A673 (cell line): ENCODE results near the gene FHL1.
"Not testable (repeated sequence)": the region's sequence is repeated elsewhere in the genome, so short reads cannot be mapped to it uniquely, and the experiment has no call there.

Experiments used
- EZH2 ChIP-seq: fragments of 200-600 bp; sonication (generic); IDR thresholded peaks from 2 replicates; pipeline ENCODE4 v1.6.1; 2017; ENCODE audit warnings: borderline replicate concordance, low read depth, mild to moderate bottlenecking, mixed read lengths, antibody characterized with exemption, low read length; ENCODE audit not compliant: poor library complexity, severe bottlenecking
- TF ChIP-seq, protein P1 (sequence below): fragments of 300-800, 200-600 bp; sonication (generic); conservative IDR thresholded peaks from 2 replicates; pipeline ENCODE4 v1.5.1; 2017; ENCODE audit warnings: low read depth, mild to moderate bottlenecking, antibody characterized with exemption, low read length, moderate library complexity, mixed read lengths

DNA sequence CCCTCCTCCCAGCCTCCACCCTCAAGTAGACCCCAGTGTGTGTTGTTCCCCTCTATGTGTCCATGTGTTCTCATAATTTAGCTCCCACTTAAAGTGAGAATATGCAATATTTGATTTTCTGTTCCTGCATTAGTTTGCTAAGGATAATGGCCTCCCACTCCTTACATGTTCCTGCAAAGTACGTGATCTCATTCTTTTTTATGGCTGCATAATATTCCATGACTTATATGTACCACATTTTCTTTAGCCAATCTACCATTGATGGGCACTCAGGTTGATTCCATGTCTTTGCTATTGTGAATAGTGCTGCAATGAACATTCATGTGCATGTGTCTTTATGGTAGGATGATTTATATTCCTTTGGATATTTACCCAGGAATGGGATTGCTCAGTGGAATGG, 38.4 kb upstream of the FHL1 start:
- TF ChIP-seq EZH2, result not testable (repeated sequence)
- TF ChIP-seq, protein P1, sequence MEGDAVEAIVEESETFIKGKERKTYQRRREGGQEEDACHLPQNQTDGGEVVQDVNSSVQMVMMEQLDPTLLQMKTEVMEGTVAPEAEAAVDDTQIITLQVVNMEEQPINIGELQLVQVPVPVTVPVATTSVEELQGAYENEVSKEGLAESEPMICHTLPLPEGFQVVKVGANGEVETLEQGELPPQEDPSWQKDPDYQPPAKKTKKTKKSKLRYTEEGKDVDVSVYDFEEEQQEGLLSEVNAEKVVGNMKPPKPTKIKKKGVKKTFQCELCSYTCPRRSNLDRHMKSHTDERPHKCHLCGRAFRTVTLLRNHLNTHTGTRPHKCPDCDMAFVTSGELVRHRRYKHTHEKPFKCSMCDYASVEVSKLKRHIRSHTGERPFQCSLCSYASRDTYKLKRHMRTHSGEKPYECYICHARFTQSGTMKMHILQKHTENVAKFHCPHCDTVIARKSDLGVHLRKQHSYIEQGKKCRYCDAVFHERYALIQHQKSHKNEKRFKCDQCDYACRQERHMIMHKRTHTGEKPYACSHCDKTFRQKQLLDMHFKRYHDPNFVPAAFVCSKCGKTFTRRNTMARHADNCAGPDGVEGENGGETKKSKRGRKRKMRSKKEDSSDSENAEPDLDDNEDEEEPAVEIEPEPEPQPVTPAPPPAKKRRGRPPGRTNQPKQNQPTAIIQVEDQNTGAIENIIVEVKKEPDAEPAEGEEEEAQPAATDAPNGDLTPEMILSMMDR, result not testable (repeated sequence)
